GM18511 (cell line): Measurements from ENCODE around the gene CFAP299.

Source experiments
- ATAC-seq: cut with Tn5 transposase; IDR thresholded peaks from one replicate; pipeline ENCODE4 v1.9.1; 2021; ENCODE audit warnings: mild to moderate bottlenecking, moderate library complexity; ENCODE audit not compliant: unreplicated experiment

CFAP299 gene

GRCh38 chr4:80903020-80903419 lies 567.5 kb downstream of the CFAP299 start:
- no peak for ATAC-seq

- no peak for ATAC-seq
Observed at GRCh38 chr4:80909938-80910337, 574.4 kb downstream of the CFAP299 start.

GRCh38 chr4:80911458-80911857 lies 575.9 kb downstream of the CFAP299 start:
- ATAC-seq = peak; percentile 43

GRCh38 chr4:80912350-80912749 lies 576.8 kb downstream of the CFAP299 start:
- ATAC-seq = no peak

GRCh38 chr4:80913381-80913780 lies 577.9 kb downstream of the CFAP299 start:
- peak; percentile 91 for ATAC-seq

GRCh38 chr4:80916770-80917169 lies 581.2 kb downstream of the CFAP299 start:
- ATAC-seq = no peak

- ATAC-seq = no peak
Observed at GRCh38 chr4:80918004-80918403, 582.5 kb downstream of the CFAP299 start.

GRCh38 chr4:80921441-80921840 lies 585.9 kb downstream of the CFAP299 start:
- ATAC-seq = no peak

GRCh38 chr4:80922941-80923340 lies 587.4 kb downstream of the CFAP299 start:
- ATAC-seq = no peak

- no peak for ATAC-seq
Observed at GRCh38 chr4:80925293-80925692, 589.8 kb downstream of the CFAP299 start.

- ATAC-seq = no peak
Observed at GRCh38 chr4:80926446-80926845, 590.9 kb downstream of the CFAP299 start.

- ATAC-seq = no peak
Observed at GRCh38 chr4:80926891-80927290, 591.4 kb downstream of the CFAP299 start.

- no peak for ATAC-seq
Observed at GRCh38 chr4:80927420-80927819, 591.9 kb downstream of the CFAP299 start.

- ATAC-seq = no peak
Observed at GRCh38 chr4:80931631-80932081, 596.1 kb downstream of the CFAP299 start.

- ATAC-seq = no peak
Observed at GRCh38 chr4:80948141-80948540, 612.6 kb downstream of the CFAP299 start.

GRCh38 chr4:80948995-80949394 lies 613.5 kb downstream of the CFAP299 start:
- peak; percentile 78 for ATAC-seq

- ATAC-seq = no peak
Observed at GRCh38 chr4:80956421-80956820, 620.9 kb downstream of the CFAP299 start.

GRCh38 chr4:80963051-80963450 lies 627.5 kb downstream of the CFAP299 start:
- ATAC-seq = no peak

- no peak for ATAC-seq
Observed at GRCh38 chr4:80967346-80967745, 631.8 kb downstream of the CFAP299 start.

- no peak for ATAC-seq
Observed at GRCh38 chr4:80980239-80980638, 644.7 kb downstream of the CFAP299 start.

GRCh38 chr4:80986011-80986410 lies 650.5 kb downstream of the CFAP299 start:
- ATAC-seq = no peak

GRCh38 chr4:80989921-80990544 lies 654.5 kb downstream of the CFAP299 start:
- peak; percentile 85 for ATAC-seq

GRCh38 chr4:80990851-80991250 lies 655.3 kb downstream of the CFAP299 start:
- ATAC-seq = peak; percentile 44
